Measurements from ENCODE around the gene CDHR2. TPM values are rescaled to one million over a fixed set of nuclear protein-coding genes. Genes with fewer than 3 reads are reported as not detected.

The CDHR2 gene
- total RNA-seq, 2 donors from 2014 or later, result 0.37 to 0.89 TPM

DNA sequence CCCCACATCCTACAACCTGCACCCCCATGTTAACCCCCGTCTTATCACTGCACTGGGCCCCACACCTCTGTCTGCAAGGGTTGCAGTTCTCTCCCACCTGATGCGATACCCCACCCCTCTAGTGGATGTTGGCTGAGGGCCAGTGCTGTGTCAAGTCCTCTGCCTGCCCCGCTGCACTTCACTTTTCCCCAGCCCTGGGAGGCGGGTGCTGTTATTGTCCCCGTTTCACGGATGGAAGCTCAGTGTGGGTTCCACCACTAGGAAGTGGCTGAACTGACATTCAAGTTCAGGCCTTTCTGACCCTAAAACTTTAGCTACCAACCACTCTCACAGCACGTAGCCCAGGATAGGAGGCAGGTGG is 77.7 kb downstream of the CDHR2 start:
- H3K27me3 ChIP-seq (ENCODE audit: control insufficient read depth, insufficient read depth, low read length, poor library complexity, severe bottlenecking), result peaks cover 76% of the 10 kb centered on the region
- no peak overlapping the region for H3K27ac Mint-ChIP-seq
- no peak overlapping the region for H3K4me3 ChIP-seq (ENCODE audit: low read length)
- DNase-seq, result no peak
- peaks cover 4% of the 10 kb centered on the region for H3K4me1 Mint-ChIP-seq
- 79 to 87% methylated on average over 4 to 6 of the region's 7 CpGs for WGBS, 2 experiments (ENCODE audit: insufficient coverage in 1 of 2, insufficient read length in 1 of 2)
- H3K4me1 ChIP-seq (ENCODE audit: control insufficient read depth, insufficient read depth, low read length), result no peaks in the 10 kb centered on the region
- TF ChIP-seq CTCF (conservative IDR thresholded peaks at IDR 0.05), result no peak
- H3K36me3 Mint-ChIP-seq (ENCODE audit: low read depth), result no peaks in the 10 kb centered on the region
- peaks cover 81% of the 10 kb centered on the region for H3K27me3 Mint-ChIP-seq (ENCODE audit: insufficient read depth)
- H3K9me3 ChIP-seq (ENCODE audit: control insufficient read depth, low read length), result no peaks in the 10 kb centered on the region
- no peak overlapping the region for H3K27ac ChIP-seq (ENCODE audit: low read depth, low read length)
- H3K36me3 ChIP-seq (ENCODE audit: control insufficient read depth, insufficient read depth, low read length), result no peaks in the 10 kb centered on the region
- no peak overlapping the region for H3K9ac ChIP-seq (ENCODE audit: extremely low read depth, low read length, poor library complexity, severe bottlenecking)
- no peaks in the 10 kb centered on the region for H3K9me3 Mint-ChIP-seq
- H3K4me3 Mint-ChIP-seq, result no peak overlapping the region

DNA sequence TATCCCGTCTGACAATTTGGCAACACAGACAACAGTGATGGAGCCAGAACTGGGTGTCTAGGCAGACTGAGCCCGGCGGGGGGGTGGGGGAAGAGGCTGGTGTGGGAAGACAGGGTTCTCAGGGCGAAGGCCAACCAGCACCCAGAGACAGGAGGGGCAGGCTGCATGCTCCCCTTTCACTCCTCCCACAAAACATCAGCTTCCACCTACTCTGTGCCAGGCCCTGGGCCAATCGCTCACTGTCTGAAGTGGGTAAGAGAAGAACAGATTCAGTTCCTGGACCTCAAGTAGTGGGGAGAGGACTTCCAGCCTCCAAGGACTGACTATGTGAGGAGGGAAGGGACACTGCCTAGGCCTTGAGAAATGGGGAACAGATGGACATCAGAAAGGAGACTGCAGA is 78.4 kb downstream of the CDHR2 start:
- no peak overlapping the region for H3K9ac ChIP-seq (ENCODE audit: extremely low read depth, low read length, poor library complexity, severe bottlenecking)
- WGBS, 2 experiments (ENCODE audit: insufficient coverage in 1 of 2, insufficient read length in 1 of 2), result 81% methylated on average over 5 of the region's 5 CpGs; no CpG with 5 or more reads in 1 of the 2 experiments
- Mint-ChIP-seq H3K4me3 (no peak overlapping the region), H3K4me1 (peaks cover 4% of the 10 kb centered on the region), H3K36me3 (ENCODE audit: low read depth) (no peaks in the 10 kb centered on the region), H3K9me3 (no peaks in the 10 kb centered on the region), H3K27me3 (ENCODE audit: insufficient read depth) (peaks cover 80% of the 10 kb centered on the region), H3K27ac (no peak overlapping the region)
- no peak overlapping the region for H3K27ac ChIP-seq (ENCODE audit: low read depth, low read length)
- H3K36me3 ChIP-seq (ENCODE audit: control insufficient read depth, insufficient read depth, low read length), result no peaks in the 10 kb centered on the region
- H3K4me3 ChIP-seq (ENCODE audit: low read length), result no peak overlapping the region
- H3K4me1 ChIP-seq (ENCODE audit: control insufficient read depth, insufficient read depth, low read length), result no peaks in the 10 kb centered on the region
- TF ChIP-seq CTCF (conservative IDR thresholded peaks at IDR 0.05), result no peak
- no peak for DNase-seq
- H3K27me3 ChIP-seq (ENCODE audit: control insufficient read depth, insufficient read depth, low read length, poor library complexity, severe bottlenecking), result peaks cover 76% of the 10 kb centered on the region
- H3K9me3 ChIP-seq (ENCODE audit: control insufficient read depth, low read length), result no peaks in the 10 kb centered on the region

- H3K4me3 Mint-ChIP-seq, result peak overlapping the region; percentile 46
- no peak overlapping the region for H3K27ac Mint-ChIP-seq
- H3K4me3 ChIP-seq (ENCODE audit: low read length), result no peak overlapping the region
- H3K36me3 ChIP-seq (ENCODE audit: control insufficient read depth, insufficient read depth, low read length), result no peaks in the 10 kb centered on the region
- DNase-seq, result no peak
- H3K27ac ChIP-seq (ENCODE audit: low read depth, low read length), result no peak overlapping the region
- peaks cover 6% of the 10 kb centered on the region for H3K4me1 Mint-ChIP-seq
- H3K27me3 Mint-ChIP-seq (ENCODE audit: insufficient read depth), result peaks cover 84% of the 10 kb centered on the region
- 63 to 65% methylated on average over 11 to 13 of the region's 13 CpGs for WGBS, 2 experiments (ENCODE audit: insufficient coverage in 1 of 2, insufficient read length in 1 of 2)
- peaks cover 72% of the 10 kb centered on the region for H3K27me3 ChIP-seq (ENCODE audit: control insufficient read depth, insufficient read depth, low read length, poor library complexity, severe bottlenecking)
- no peaks in the 10 kb centered on the region for H3K36me3 Mint-ChIP-seq (ENCODE audit: low read depth)
- H3K4me1 ChIP-seq (ENCODE audit: control insufficient read depth, insufficient read depth, low read length), result no peaks in the 10 kb centered on the region
- TF ChIP-seq CTCF (conservative IDR thresholded peaks at IDR 0.05), result no peak
- H3K9me3 Mint-ChIP-seq, result no peaks in the 10 kb centered on the region
- no peak overlapping the region for H3K9ac ChIP-seq (ENCODE audit: extremely low read depth, low read length, poor library complexity, severe bottlenecking)
- no peaks in the 10 kb centered on the region for H3K9me3 ChIP-seq (ENCODE audit: control insufficient read depth, low read length)
These were observed 79.5 kb downstream of the CDHR2 start for GRCh38 chr5:176628406-176629228.

Measured in endodermal cell (in vitro differentiated cells).